ENCODE measurements around the gene GNG8.

DNA sequence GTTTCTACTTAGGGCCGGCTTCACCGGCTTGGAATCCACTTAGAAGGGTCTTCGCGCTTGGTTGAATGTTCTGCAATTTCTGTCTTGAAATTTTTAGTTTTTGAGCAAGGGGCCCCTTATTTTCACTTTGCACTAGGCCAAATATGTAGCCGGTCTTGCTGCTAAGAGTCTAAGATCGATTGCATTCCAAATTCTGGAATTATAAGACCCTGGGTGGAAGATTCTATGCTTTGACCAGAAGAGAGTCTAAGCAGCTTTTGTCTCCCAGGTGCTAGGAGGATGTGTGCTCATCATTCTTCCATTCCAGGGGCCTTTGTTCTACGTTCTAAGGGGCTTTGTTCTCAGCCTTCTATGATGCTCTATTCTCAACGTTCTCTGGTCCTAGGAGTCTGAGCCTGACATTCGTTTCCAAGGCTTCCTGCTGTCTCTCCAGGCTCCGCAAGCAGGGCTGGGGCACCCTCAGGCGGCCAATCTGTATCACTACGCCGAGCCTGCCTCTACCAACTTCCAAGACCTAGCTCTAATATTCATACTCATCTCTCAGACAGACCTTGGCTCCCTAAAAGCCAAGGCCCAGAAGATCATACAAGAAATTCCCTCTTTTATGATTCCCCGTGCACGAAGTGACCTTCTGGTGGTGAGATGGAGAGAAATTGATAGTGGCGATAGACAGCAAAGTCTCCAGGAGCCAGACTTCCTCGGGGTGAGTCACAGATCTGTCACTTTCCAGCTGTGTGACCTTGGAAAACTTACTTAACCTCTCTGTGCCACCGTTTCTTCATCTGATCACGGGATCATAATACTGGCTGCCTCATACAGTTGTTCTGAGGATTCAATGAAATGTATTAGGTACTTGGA is 26.0 kb upstream of the GNG8 start:
- TF ChIP-seq, protein P1, sequence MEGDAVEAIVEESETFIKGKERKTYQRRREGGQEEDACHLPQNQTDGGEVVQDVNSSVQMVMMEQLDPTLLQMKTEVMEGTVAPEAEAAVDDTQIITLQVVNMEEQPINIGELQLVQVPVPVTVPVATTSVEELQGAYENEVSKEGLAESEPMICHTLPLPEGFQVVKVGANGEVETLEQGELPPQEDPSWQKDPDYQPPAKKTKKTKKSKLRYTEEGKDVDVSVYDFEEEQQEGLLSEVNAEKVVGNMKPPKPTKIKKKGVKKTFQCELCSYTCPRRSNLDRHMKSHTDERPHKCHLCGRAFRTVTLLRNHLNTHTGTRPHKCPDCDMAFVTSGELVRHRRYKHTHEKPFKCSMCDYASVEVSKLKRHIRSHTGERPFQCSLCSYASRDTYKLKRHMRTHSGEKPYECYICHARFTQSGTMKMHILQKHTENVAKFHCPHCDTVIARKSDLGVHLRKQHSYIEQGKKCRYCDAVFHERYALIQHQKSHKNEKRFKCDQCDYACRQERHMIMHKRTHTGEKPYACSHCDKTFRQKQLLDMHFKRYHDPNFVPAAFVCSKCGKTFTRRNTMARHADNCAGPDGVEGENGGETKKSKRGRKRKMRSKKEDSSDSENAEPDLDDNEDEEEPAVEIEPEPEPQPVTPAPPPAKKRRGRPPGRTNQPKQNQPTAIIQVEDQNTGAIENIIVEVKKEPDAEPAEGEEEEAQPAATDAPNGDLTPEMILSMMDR (IDR thresholded peaks at IDR 0.05): peak; percentile 84 to 90 (median 88)
- TF ChIP-seq POLR2A (IDR thresholded peaks at IDR 0.05): no peak
